Heart left ventricle (tissue), 16 donors: ENCODE measurements around the gene BBS1. TPM values are rescaled to one million over a fixed set of nuclear protein-coding genes. Genes with fewer than 3 reads are reported as not detected.
"Not testable (repeated sequence)": the region's sequence is repeated elsewhere in the genome, so short reads cannot be mapped to it uniquely, and the experiment has no call there.

ENCODE experiments used
- ATAC-seq, 4 donors: fragments of 200-7000 bp; cut with Tn5 transposase; one replicate each; pipeline ENCODE4 v1.9.1; 2020 to 2022; ENCODE audit warnings: moderate library complexity in 4 of 4, mild to moderate bottlenecking in 3 of 4, moderate number of reproducible peaks in 1 of 4
- DNase-seq, 5 donors: peaks; one replicate each; pipeline ENCODE4 v3.0.0-alpha.2; 2020
- H3K27ac ChIP-seq, 12 donors: fragments of 200-600 bp; sonication (generic) in 4 of 12; one replicate each; pipeline versions ENCODE4 v1.5.0 to v1.8.0; 2016 to 2022; ENCODE audit warnings: mild to moderate bottlenecking in 2 of 12
- H3K27me3 ChIP-seq, 9 donors: fragments of 200-600 bp; sonication (generic) in 2 of 9; one replicate each; pipeline versions ENCODE4 v1.5.1 to v1.8.0; 2016 to 2022; ENCODE audit warnings: mild to moderate bottlenecking in 3 of 9
- H3K36me3 ChIP-seq, 9 donors: fragments of 200-600 bp; sonication (generic) in 2 of 9; one replicate each; pipeline versions ENCODE4 v1.5.0 to v1.8.0; 2018 to 2022; ENCODE audit warnings: mild to moderate bottlenecking in 2 of 9
- H3K4me1 ChIP-seq, 12 donors: fragments of 200-600 bp; sonication (generic) in 4 of 12; one replicate each; pipeline versions ENCODE4 v1.5.0 to v1.8.0; 2016 to 2022; ENCODE audit warnings: mild to moderate bottlenecking in 3 of 12
- H3K4me3 ChIP-seq, 12 donors: fragments of 200-600 bp; sonication (generic) in 4 of 12; one replicate each; pipeline versions ENCODE4 v1.5.0 to v1.8.0; 2017 to 2022; ENCODE audit warnings: mild to moderate bottlenecking in 9 of 12, moderate library complexity in 4 of 12
- H3K9me3 ChIP-seq, 12 donors: fragments of 200-600 bp; sonication (generic) in 4 of 12; one replicate each; pipeline versions ENCODE4 v1.5.0 to v1.8.0; 2016 to 2022; ENCODE audit warnings: mild to moderate bottlenecking in 1 of 12
- POLR2A ChIP-seq, 2 donors: fragments of 450-650 bp; IDR thresholded peaks; one replicate each; pipeline ENCODE4 v1.6.1; 2017; ENCODE audit warnings: antibody characterized with exemption in 2 of 2, mild to moderate bottlenecking in 2 of 2, moderate library complexity in 2 of 2
- WGBS, 4 donors: extraction: QIAGEN DNeasy Blood & Tissue Kit in 2 of 4; methylation state at CpG; one replicate each; pipeline versions ENCODE4 v1.1.5 to v1.1.7; 2013 to 2018; 5-methylcytosine and 5-hydroxymethylcytosine counted together
- intact Hi-C, 10 donors: fragments of 100-400 bp; cut with DNase I; formaldehyde crosslinking; loops; one replicate each; pipeline versions ENCODE4 v1.11.1 to v1.14.2; 2022
- polyA plus RNA-seq, 2 donors: library from polyadenylated mRNA; stranded (reverse); fragments of 200-250 nt; gene quantifications; one replicate each; pipeline ENCODE4 v1.2.3, GENCODE V29; 2013
- total RNA-seq, 9 donors: library from RNA; depleted of rRNA in 2 of 9; stranded (reverse); fragments of >200 nt in 2 of 9; fragmentation: NEBNext Ultra II Directional in 3 of 9; extraction: Animal tissue kit (Norgen Biotek cat#: 25700) in 3 of 9; gene quantifications; one replicate each; pipeline versions ENCODE4 v1.1.0 to v1.2.4, GENCODE V29; 2016 to 2023
- TF ChIP-seq, protein P1 (sequence below), 12 donors: fragments of 200-600 bp; sonication (generic) in 4 of 12; IDR thresholded peaks; one replicate each; pipeline versions ENCODE4 v1.5.0 to v1.8.0; 2018 to 2022; ENCODE audit warnings: antibody characterized with exemption in 12 of 12, mild to moderate bottlenecking in 5 of 12
- donor health status: ischemic (EF 13 %, LVEDD 7.1; RV severe dilation, severe dysfunction).
- donor health status: healthy with polysubstance abuse.
- donor health status: DM: no; HTN: yes; CAD: no.
- donor health status: DM: no; HTN: no; CAD: no.
- donor health status: ischemic (EF 25% LVEDD 6.9; RV normal size, moderate dysfunction).
- donor health status: ischemic (EF 25% LVEDD 5.7; RV mildly dilated, moderate dysfunction).
- donor health status: healthy.
- donor health status: DM: yes; HTN: yes; CAD: no.
- donor health status: ischemic (EF 35%, LVEDD 5.7; RV mildly dilated, moderate dysfunction).
- donor health status: nonischemic (EF 11% LVEDD 7.7; RV severe dilation, severe dysfunction).
- donor health status: DM: yes; HTN: yes; CAD: no.
- donor health status: PGD.
- donor health status: ischemic (EF 29% LVEDD 5.4; RV normal size, mild dysfunction).
- donor health status: nonischemic (EF 23%, LVEDD 6.1; RV moderate dilation, normal function).

BBS1 gene
- total and polyA plus RNA-seq, 11 donors: 11.0 to 51.8 (median 18.5) TPM

DNA sequence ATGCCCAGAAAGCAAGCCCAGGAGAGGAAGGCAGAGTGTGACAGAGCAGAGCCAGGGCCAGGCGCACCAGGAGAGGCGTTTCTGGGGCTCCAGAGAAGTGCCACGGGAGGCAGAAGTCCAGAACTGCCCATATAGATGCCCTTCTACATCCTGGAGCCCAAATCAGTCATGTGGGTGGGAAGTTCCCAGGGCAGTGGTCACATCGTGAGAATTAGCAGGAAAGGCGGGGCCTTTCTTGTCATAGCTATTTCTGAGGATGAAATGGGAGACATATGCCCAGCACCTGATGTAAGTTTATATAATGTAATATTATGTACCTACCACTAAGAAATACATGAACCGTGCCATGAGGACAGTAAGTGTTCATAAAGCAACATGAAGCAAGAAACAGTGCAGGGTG lies 22.3 kb downstream of the BBS1 start:
- Histone ChIP-seq H3K36me3 (peaks cover 0 to 68% (median 29%) of the 10 kb centered on the region in 9 donors), H3K9me3 (no peaks in the 10 kb centered on the region), H3K27ac (no peak overlapping the region), H3K27me3 (no peaks in the 10 kb centered on the region), H3K4me3 (no peak overlapping the region), H3K4me1 (no peaks in the 10 kb centered on the region)
- intact Hi-C loops: no loop called here
- DNase-seq (no peak), ATAC-seq (no peak)
- WGBS, 4 donors: 80 to 89% (median 82%) methylated on average over 6 of the region's 6 CpGs
- TF ChIP-seq POLR2A (IDR thresholded peaks at IDR 0.05): no peak
- TF ChIP-seq, protein P1, sequence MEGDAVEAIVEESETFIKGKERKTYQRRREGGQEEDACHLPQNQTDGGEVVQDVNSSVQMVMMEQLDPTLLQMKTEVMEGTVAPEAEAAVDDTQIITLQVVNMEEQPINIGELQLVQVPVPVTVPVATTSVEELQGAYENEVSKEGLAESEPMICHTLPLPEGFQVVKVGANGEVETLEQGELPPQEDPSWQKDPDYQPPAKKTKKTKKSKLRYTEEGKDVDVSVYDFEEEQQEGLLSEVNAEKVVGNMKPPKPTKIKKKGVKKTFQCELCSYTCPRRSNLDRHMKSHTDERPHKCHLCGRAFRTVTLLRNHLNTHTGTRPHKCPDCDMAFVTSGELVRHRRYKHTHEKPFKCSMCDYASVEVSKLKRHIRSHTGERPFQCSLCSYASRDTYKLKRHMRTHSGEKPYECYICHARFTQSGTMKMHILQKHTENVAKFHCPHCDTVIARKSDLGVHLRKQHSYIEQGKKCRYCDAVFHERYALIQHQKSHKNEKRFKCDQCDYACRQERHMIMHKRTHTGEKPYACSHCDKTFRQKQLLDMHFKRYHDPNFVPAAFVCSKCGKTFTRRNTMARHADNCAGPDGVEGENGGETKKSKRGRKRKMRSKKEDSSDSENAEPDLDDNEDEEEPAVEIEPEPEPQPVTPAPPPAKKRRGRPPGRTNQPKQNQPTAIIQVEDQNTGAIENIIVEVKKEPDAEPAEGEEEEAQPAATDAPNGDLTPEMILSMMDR (IDR thresholded peaks at IDR 0.05): no peak

DNA sequence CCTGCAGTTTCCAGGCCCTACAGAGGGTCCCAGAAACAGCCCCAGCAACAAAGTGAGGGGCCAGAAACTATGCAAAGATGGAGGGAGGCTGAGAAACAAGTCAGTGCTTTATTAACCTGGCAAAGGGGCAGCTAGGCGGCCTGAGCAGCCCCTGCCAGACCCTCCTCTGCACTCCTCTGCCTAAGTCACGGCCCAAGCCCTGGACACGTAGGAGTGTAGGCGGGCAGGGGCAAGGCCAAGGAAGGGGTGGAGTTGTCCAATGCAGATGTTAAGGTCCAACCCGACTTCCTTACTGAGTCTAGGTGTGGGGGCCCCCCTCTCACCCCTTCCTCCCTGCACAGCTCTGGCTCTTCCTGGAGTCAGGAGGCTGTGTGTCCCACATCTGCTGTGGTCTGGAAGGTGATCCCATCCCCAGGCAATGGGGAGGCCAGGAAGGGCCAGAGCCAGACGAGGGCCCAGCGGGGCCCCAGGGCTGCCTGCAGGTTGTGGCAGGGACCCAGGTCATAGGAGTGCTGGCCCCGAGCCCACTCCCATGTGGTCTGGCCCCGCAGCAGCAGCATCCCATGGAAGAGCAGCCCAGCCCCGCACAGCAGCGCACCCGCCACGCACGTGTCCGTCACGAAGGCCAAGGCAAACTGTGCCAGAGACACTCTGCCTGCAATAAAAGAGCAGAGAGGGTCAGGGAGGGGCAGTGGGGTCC lies 28.9 kb downstream of the BBS1 start:
- H3K36me3 ChIP-seq: peaks cover 0 to 69% (median 46%) of the 10 kb centered on the region in 9 donors
- H3K9me3 ChIP-seq: no peaks in the 10 kb centered on the region
- ATAC-seq (peak in 2 of 4 donors; percentile 5 to 14), DNase-seq (no peak)
- intact Hi-C loops: no loop called here
- TF ChIP-seq, protein P1 (IDR thresholded peaks at IDR 0.05): no peak
- no peak for TF ChIP-seq POLR2A (IDR thresholded peaks at IDR 0.05)
- H3K4me3 ChIP-seq: no peak overlapping the region
- WGBS, 4 donors: 85 to 91% (median 87%) methylated on average over 12 to 16 of the region's 16 CpGs
- peaks cover 0 to 21% (median 6%) of the 10 kb centered on the region in 12 donors for H3K4me1 ChIP-seq
- H3K27ac ChIP-seq: no peak overlapping the region
- H3K27me3 ChIP-seq: no peaks in the 10 kb centered on the region

DNA sequence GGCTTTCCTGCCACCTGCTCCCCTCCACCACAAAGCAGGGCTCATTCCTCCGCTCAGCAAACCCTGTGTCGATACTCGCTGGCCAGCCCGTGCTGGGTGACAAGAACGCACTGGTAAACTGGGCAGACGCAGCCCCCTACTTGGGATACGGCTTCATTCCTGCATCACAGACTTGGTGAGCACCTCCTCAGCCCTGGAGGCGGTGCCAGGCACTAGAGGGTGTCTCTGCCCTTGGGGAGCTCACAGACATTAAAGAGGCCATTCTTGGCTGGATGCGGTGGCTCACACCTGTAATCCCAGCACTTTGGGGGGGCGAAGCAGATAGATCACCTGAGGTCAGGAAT lies 29.4 kb downstream of the BBS1 start:
- Histone ChIP-seq H3K9me3 (no peaks in the 10 kb centered on the region), H3K27me3 (no peaks in the 10 kb centered on the region), H3K27ac (no peak overlapping the region), H3K4me3 (no peak overlapping the region), H3K36me3 (peaks cover 0 to 64% (median 42%) of the 10 kb centered on the region in 9 donors), H3K4me1 (peaks cover 0 to 26% (median 7%) of the 10 kb centered on the region in 12 donors)
- TF ChIP-seq POLR2A (IDR thresholded peaks at IDR 0.05): no peak
- TF ChIP-seq, protein P1 (IDR thresholded peaks at IDR 0.05): no peak
- no peak for ATAC-seq
- WGBS, 4 donors: 91 to 97% (median 95%) methylated on average over 10 of the region's 10 CpGs
- intact Hi-C loops: no loop called here
- DNase-seq: no peak

DNA sequence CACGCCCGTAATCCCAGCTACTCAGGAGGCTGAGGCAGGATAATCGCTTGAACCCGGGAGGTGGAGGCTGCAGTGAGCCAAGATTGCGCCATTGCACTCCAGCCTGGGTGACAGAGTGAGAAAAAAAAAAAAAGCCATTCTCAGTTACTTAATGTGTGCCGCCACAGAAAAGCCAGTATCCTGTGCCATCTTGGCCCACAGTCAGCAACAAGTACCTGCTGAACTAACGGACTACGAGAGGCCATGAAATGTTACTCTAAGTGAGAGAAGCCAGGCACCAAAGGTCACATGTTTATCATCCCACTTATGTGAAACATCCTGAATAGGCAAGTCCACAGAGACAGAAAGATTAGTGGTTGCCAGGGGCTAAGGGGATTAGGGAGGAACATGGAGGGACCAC lies 30.2 kb downstream of the BBS1 start:
- H3K9me3 ChIP-seq, DNase-seq, ATAC-seq, intact Hi-C loops, H3K27me3 ChIP-seq, H3K4me3 ChIP-seq, H3K27ac ChIP-seq: not testable (repeated sequence)
- peaks cover 0 to 56% (median 42%) of the 10 kb centered on the region in 9 donors for H3K36me3 ChIP-seq
- peaks cover 0 to 33% (median 14%) of the 10 kb centered on the region in 12 donors for H3K4me1 ChIP-seq
- 78 to 86% (median 83%) methylated on average over 8 of the region's 8 CpGs for WGBS, 4 donors

DNA sequence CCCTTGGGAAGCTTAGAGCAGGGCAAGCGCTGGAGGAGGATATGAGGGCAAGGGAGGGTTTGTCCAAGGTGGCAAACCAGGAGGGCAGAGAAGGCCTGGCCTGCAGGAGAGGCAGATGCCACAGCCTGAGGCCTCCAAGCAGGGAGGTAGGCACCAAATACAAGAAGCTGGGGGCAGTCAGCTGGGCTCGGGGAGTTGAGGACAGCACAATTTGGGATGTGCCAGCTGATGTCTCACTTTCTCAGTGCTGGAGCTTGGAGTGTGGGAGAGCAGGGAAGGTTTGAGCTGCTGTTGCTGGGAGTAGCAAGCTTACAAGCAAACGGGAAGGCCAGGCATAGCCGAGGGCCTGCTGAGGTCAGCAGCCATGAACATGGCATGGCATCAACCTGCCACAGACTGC lies 31.5 kb downstream of the BBS1 start:
- DNase-seq: no peak
- H3K4me1 ChIP-seq: peaks cover 2 to 40% (median 22%) of the 10 kb centered on the region in 12 donors
- WGBS, 4 donors: 80 to 91% (median 87%) methylated on average over 4 of the region's 4 CpGs
- H3K27me3 ChIP-seq: no peaks in the 10 kb centered on the region
- H3K9me3 ChIP-seq: no peaks in the 10 kb centered on the region
- no peak for ATAC-seq
- no peak overlapping the region for H3K4me3 ChIP-seq
- no peak for TF ChIP-seq POLR2A (IDR thresholded peaks at IDR 0.05)
- TF ChIP-seq, protein P1 (IDR thresholded peaks at IDR 0.05): no peak
- intact Hi-C loops: no loop called here
- no peak overlapping the region for H3K27ac ChIP-seq
- peaks cover 0 to 47% (median 36%) of the 10 kb centered on the region in 9 donors for H3K36me3 ChIP-seq
